SK-N-SH (cell line): ENCODE data around the gene SLC27A2. TPM values are rescaled to one million over a fixed set of nuclear protein-coding genes. Genes with fewer than 3 reads are reported as not detected.

ENCODE experiments used
- CTCF ChIA-PET: fragments of 300-600, 350-600 bp; formaldehyde crosslinking; extraction: SDS; loops from one replicate; lab custom pipeline; 2021; lab: Yijun Ruan, JAX
- POLR2A ChIA-PET: fragments of 350-600 bp; sonication (Branson Sonifier 250); formaldehyde crosslinking; extraction: SDS; loops from one replicate; lab custom pipeline; 2020; ENCODE audit warnings: antibody characterized with exemption, inconsistent platforms; lab: Yijun Ruan, JAX
- DNase-seq: peaks from one replicate; pipeline ENCODE4 v3.0.0; 2012
- H2AFZ ChIP-seq: fragments of 200-600 bp; sonication (generic); 2 replicates; pipeline ENCODE4 v1.8.1; 2016; ENCODE audit warnings: antibody characterized with exemption, mild to moderate bottlenecking, low read depth
- H3F3A ChIP-seq: fragments of 200-600 bp; sonication (generic); replicated peaks from 2 replicates; pipeline ENCODE3; 2016; ENCODE audit warnings: antibody characterized with exemption, mild to moderate bottlenecking; ENCODE audit not compliant: insufficient read depth
- H3K27ac ChIP-seq, 2 experiments: fragments of 200-500 bp in 1 of 2; fragments of 200-600 bp in 1 of 2; sonication (Bioruptor generic) in 1 of 2; sonication (generic), shearing (Covaris generic) in 1 of 2; 2 replicates each; pipeline versions ENCODE4 v1.5.1 to v1.6.1; 2014 to 2016; ENCODE audit warnings: low read depth in 2 of 2, inconsistent platforms in 1 of 2, low read length in 1 of 2, mild to moderate bottlenecking in 1 of 2, mixed read lengths in 1 of 2
- H3K27me3 ChIP-seq: fragments of 200-600 bp; sonication (generic), shearing (Covaris generic); 2 replicates; pipeline ENCODE4 v1.6.1; 2016; ENCODE audit warnings: mixed run types; ENCODE audit not compliant: insufficient read depth
- H3K36me3 ChIP-seq, 2 experiments: fragments of 200-500 bp in 1 of 2; fragments of 200-600 bp in 1 of 2; sonication (Bioruptor generic) in 1 of 2; sonication (generic) in 1 of 2; replicated peaks in 1 of 2; 2 replicates each; pipeline versions ENCODE3 to v1.5.1; 2014 to 2016; ENCODE audit warnings: low read length in 1 of 2, mild to moderate bottlenecking in 1 of 2; ENCODE audit not compliant: insufficient read depth in 2 of 2, control insufficient read depth in 1 of 2
- H3K4me1 ChIP-seq, 2 experiments: fragments of 200-500 bp in 1 of 2; fragments of 200-600 bp in 1 of 2; sonication (Bioruptor generic) in 1 of 2; sonication (generic), shearing (Covaris generic) in 1 of 2; 2 replicates each; pipeline versions ENCODE4 v1.5.1 to v1.6.1; 2014 to 2016; ENCODE audit warnings: low read depth in 1 of 2, low read length in 1 of 2, mixed run types in 1 of 2; ENCODE audit not compliant: insufficient read depth in 2 of 2, control insufficient read depth in 1 of 2
- H3K4me2 ChIP-seq: fragments of 200-600 bp; sonication (generic), shearing (Covaris generic); 2 replicates; pipeline ENCODE4 v1.6.1; 2017; ENCODE audit warnings: mixed run types
- H3K4me3 ChIP-seq, 2 experiments: fragments of 200-500 bp in 1 of 2; fragments of 200-600 bp in 1 of 2; sonication (Bioruptor generic) in 1 of 2; sonication (generic), shearing (Covaris generic) in 1 of 2; 2 replicates each; pipeline versions ENCODE4 v1.5.1 to v1.8.1; 2014 to 2016; ENCODE audit warnings: low read depth in 2 of 2, inconsistent platforms in 1 of 2, low read length in 1 of 2, mild to moderate bottlenecking in 1 of 2, mixed read lengths in 1 of 2, moderate library complexity in 1 of 2
- H3K79me2 ChIP-seq: fragments of 200-600 bp; sonication (generic); 2 replicates; pipeline ENCODE4 v1.8.1; 2017; ENCODE audit warnings: mild to moderate bottlenecking; ENCODE audit not compliant: insufficient read depth
- H3K9ac ChIP-seq: fragments of 200-600 bp; sonication (generic); 2 replicates; pipeline ENCODE4 v1.6.1; 2017; ENCODE audit warnings: mixed run types
- H3K9me2 ChIP-seq: fragments of 200-600 bp; sonication (generic); 2 replicates; pipeline ENCODE4 v1.6.1; 2017; ENCODE audit warnings: mixed run types
- H3K9me3 ChIP-seq: fragments of 200-600 bp; sonication (generic); 2 replicates; pipeline ENCODE4 v1.6.1; 2017; ENCODE audit warnings: mixed run types, mild to moderate bottlenecking, moderate library complexity
- H4K20me1 ChIP-seq: fragments of 200-600 bp; sonication (generic); 2 replicates; pipeline ENCODE4 v1.6.1; 2017; ENCODE audit warnings: mild to moderate bottlenecking, mixed run types; ENCODE audit not compliant: insufficient read depth
- CTCF ChIP-seq: fragments of 200-600 bp; sonication (generic); IDR thresholded peaks from 2 replicates; pipeline ENCODE4 v1.6.1; 2017; ENCODE audit warnings: antibody characterized with exemption, mild to moderate bottlenecking, moderate library complexity
- EZH2phosphoT487 ChIP-seq: fragments of 200-600 bp; sonication (generic); IDR thresholded peaks from 2 replicates; pipeline ENCODE4 v1.6.1; 2017; ENCODE audit warnings: low read depth, mixed run types, mild to moderate bottlenecking, antibody characterized with exemption, moderate library complexity, borderline replicate concordance
- FOSL2 ChIP-seq: IDR thresholded peaks from 2 replicates; pipeline ENCODE4 v1.4.0; 2012; ENCODE audit warnings: low read depth, mild to moderate bottlenecking, moderate library complexity, borderline replicate concordance
- FOXJ3 ChIP-seq: sonication (generic); formaldehyde crosslinking; IDR thresholded peaks from 2 replicates; pipeline ENCODE4 v1.5.1; 2020; ENCODE audit warnings: mild to moderate bottlenecking, missing genetic modification reagents
- JUND ChIP-seq: IDR thresholded peaks from 2 replicates; pipeline ENCODE4 v1.4.0; 2012
- MAX ChIP-seq: IDR thresholded peaks from 2 replicates; pipeline ENCODE4 v1.4.0; 2012; ENCODE audit warnings: low read depth
- NRF1 ChIP-seq: IDR thresholded peaks from 2 replicates; pipeline ENCODE4 v1.6.1; 2012; ENCODE audit warnings: low read depth, mild to moderate bottlenecking, low read length
- RAD21 ChIP-seq: IDR thresholded peaks from 2 replicates; pipeline ENCODE4 v1.6.1; 2012; ENCODE audit warnings: mild to moderate bottlenecking, low read length
- RCOR1 ChIP-seq: fragments of 150-350 bp; IDR thresholded peaks from 2 replicates; pipeline ENCODE4 v1.6.1; 2017; ENCODE audit warnings: antibody characterized with exemption, low read length
- SMC3 ChIP-seq: IDR thresholded peaks from 2 replicates; pipeline ENCODE4 v1.6.1; 2012; ENCODE audit warnings: low read depth, low read length, improper control_type of control experiment
- TAF1 ChIP-seq: IDR thresholded peaks from 2 replicates; pipeline ENCODE4 v1.6.1; 2012; ENCODE audit warnings: low read depth, mild to moderate bottlenecking, low read length, moderate library complexity, borderline replicate concordance
- TCF12 ChIP-seq: IDR thresholded peaks from 2 replicates; pipeline ENCODE4 v1.4.0; 2012
- USF2 ChIP-seq: fragments of 150-350 bp; IDR thresholded peaks from 2 replicates; pipeline ENCODE4 v1.6.1; 2017; ENCODE audit warnings: antibody characterized with exemption, low read length, low read depth, borderline replicate concordance
- WGBS: methylation state at CpG from one replicate; pipeline ENCODE4 v1.1.6; 2017; ENCODE audit warnings: low lambda C conversion rate; 5-methylcytosine and 5-hydroxymethylcytosine counted together
- polyA plus RNA-seq, 3 experiments: library from polyadenylated mRNA; depleted of rRNA; stranded (reverse); fragments of >200 nt; gene quantifications; 2 replicates each; pipeline ENCODE4 v1.2.3, GENCODE V29; 2012
- TF ChIP-seq, protein P1 (sequence below): IDR thresholded peaks from 2 replicates; pipeline ENCODE4 v1.6.1; 2012; ENCODE audit warnings: mild to moderate bottlenecking, low read depth, low read length, moderate library complexity
- TF ChIP-seq, protein P2 (sequence below): IDR thresholded peaks from 2 replicates; pipeline ENCODE4; 2012

SLC27A2 gene
- polyA plus RNA-seq, 1 of the 3 experiments (the other 2 are of a cell fraction), result 0.49 TPM

- Histone ChIP-seq H3K4me2 (no peak overlapping the region), H3K79me2 (no peaks in the 10 kb centered on the region), H3K4me3 (no peak overlapping the region; a peak in 1 of 4 replicates), H3K27ac (no peak overlapping the region), H3K36me3 (no peaks in the 10 kb centered on the region)
- CTCF ChIA-PET, result interaction anchor here (0.6 to 2.2 kb wide), 43 partner anchors 9 to 1793 kb away, joined by 3 to 27 read pairs (median 4); partner anchors contain the start of genes COPS2, SHC4 and SLC27A2
- peak; percentile 67 for DNase-seq
- 14% methylated on average over 2 of the region's 2 CpGs for WGBS
- TF ChIP-seq EZH2phosphoT487 (no peak), RAD21 (peak; percentile 84), CTCF (peak; percentile 70), TAF1 (no peak), RCOR1 (no peak), NRF1 (no peak), FOSL2 (peak; percentile 80), USF2 (no peak), JUND (peak; percentile 79), SMC3 (peak; percentile 62), MAX (no peak), TCF12 (no peak), FOXJ3 (CRISPR knock-in tag) (no peak)
- TF ChIP-seq, protein P1, sequence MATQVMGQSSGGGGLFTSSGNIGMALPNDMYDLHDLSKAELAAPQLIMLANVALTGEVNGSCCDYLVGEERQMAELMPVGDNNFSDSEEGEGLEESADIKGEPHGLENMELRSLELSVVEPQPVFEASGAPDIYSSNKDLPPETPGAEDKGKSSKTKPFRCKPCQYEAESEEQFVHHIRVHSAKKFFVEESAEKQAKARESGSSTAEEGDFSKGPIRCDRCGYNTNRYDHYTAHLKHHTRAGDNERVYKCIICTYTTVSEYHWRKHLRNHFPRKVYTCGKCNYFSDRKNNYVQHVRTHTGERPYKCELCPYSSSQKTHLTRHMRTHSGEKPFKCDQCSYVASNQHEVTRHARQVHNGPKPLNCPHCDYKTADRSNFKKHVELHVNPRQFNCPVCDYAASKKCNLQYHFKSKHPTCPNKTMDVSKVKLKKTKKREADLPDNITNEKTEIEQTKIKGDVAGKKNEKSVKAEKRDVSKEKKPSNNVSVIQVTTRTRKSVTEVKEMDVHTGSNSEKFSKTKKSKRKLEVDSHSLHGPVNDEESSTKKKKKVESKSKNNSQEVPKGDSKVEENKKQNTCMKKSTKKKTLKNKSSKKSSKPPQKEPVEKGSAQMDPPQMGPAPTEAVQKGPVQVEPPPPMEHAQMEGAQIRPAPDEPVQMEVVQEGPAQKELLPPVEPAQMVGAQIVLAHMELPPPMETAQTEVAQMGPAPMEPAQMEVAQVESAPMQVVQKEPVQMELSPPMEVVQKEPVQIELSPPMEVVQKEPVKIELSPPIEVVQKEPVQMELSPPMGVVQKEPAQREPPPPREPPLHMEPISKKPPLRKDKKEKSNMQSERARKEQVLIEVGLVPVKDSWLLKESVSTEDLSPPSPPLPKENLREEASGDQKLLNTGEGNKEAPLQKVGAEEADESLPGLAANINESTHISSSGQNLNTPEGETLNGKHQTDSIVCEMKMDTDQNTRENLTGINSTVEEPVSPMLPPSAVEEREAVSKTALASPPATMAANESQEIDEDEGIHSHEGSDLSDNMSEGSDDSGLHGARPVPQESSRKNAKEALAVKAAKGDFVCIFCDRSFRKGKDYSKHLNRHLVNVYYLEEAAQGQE, result no peak
- TF ChIP-seq, protein P2, sequence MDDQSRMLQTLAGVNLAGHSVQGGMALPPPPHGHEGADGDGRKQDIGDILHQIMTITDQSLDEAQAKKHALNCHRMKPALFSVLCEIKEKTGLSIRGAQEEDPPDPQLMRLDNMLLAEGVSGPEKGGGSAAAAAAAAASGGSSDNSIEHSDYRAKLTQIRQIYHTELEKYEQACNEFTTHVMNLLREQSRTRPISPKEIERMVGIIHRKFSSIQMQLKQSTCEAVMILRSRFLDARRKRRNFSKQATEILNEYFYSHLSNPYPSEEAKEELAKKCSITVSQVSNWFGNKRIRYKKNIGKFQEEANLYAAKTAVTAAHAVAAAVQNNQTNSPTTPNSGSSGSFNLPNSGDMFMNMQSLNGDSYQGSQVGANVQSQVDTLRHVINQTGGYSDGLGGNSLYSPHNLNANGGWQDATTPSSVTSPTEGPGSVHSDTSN, result no peak
- TF ChIP-seq, all 33 proteins: peak for 5
- Histone ChIP-seq H4K20me1 (no peaks in the 10 kb centered on the region), H3K9me3 (no peaks in the 10 kb centered on the region), H3K4me1 (no peaks in the 10 kb centered on the region; a peak in 1 of 4 replicates), H3F3A (no peaks in the 10 kb centered on the region), H2AFZ (peak overlapping the region; percentile 40; the same call in 1 of the 2 replicates), H3K9ac (no peak overlapping the region), H3K27me3 (no peaks in the 10 kb centered on the region), H3K9me2 (no peaks in the 10 kb centered on the region)
- POLR2A ChIA-PET, result interaction anchor here (0.6 to 1.3 kb wide), 3 partner anchors 122 to 1334 kb away, joined by 3 to 4 read pairs (median 4); no protein-coding TSS in a partner anchor
Observed at GRCh38 chr15:50145451-50145872, 36.5 kb upstream of the SLC27A2 start.
